ENCODE measurements around the gene TMPRSS9.
"Not testable (repeated sequence)": the region's sequence is repeated elsewhere in the genome, so short reads cannot be mapped to it uniquely, and the experiment has no call there.

Gene TMPRSS9

DNA sequence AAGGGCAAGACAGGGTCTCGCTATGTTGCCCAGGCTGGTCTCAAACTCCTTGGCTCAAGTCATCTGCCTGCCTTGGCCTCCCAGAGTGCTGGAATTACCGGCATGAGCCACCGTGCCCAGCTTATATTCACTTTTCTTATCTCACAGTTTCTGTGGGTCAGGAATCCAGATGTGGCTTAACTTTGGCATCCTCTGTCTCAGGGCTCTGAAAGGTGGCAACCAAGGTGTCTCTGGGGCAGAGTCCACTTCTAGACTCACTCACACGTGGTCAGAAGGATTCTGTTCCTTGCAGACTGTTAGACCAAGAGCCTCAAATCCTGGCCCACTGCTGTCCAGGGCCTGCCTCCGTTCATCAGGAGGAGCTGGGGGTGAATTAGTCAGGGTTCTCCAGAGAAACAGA, 104.3 kb downstream of the TMPRSS9 start:
- peak; percentile 48 for DNase-seq

DNA sequence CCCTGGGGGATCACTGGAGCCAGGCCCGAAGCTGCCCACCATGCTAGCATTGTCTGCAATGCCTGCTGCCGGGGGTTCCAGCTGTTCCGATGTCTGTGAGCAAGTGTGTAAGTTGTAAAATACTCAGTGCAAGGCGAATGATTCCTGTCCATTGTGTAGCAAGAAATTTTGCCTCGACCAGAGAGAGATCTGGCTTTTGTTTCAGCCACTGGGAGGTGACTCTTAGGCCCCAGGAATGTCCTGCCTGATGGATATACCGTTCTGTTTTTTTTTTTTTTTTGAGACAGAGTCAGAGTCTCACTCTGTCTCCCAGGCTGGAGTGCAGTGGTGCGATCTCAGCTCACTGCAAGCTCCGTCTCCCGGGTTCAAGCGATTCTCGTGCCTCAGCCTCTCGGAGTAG, 108.5 kb downstream of the TMPRSS9 start:
- no peak for DNase-seq

DNA sequence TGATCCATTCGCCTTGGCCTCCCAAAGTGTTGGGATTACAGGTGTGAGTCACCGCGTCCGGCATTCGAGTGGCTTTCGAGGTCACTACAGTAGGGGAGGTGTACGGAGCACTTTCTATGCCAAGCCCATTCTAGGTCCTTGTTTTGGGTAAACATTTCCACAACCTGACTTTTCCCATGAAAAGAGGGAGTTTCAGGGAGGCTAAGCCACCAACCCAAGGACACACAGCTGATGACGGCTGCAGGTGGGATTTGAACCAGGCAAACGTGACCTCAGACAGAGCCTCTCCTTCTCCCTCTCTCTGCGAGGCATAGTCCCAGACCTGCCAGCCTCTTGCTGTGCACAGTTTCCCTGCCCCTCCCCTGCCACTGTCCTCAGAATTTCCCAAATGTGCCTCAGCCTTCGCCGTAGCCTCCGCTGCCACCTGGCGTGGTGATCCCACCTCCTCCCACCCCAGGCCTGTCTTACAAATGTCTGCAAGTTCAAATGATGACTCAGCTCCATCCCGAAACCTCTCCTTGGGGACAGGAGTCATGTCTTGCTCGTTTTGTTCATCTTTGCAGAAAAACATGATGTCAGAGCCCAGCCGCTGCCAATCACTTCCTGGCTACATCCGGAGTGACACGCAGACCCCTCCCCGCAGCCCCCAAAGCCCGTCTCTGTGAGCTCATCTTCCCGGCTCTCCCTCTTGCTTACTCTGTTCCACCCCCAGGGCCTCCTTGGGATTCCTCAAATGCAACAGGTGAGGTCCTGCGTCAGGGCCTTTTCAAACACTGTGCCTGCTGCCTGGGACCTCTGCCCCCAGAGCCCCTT, 109.2 kb downstream of the TMPRSS9 start:
- DNase-seq, result peak; percentile 96

DNA sequence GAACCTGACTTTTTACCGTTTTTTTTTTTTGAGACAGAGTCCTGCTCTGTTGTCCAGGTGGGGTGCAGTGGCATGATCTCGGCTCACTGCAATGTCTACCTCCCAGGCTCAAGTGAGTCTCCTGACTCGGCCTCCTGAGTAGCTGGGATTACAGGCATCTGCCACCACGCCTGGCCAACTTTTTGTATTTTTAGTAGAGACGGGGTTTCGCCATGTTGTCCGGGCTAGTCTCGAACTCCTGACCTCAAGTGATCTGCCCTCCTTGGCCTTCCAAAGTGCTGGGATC, 109.8 kb downstream of the TMPRSS9 start:
- DNase-seq, result not testable (repeated sequence)

DNA sequence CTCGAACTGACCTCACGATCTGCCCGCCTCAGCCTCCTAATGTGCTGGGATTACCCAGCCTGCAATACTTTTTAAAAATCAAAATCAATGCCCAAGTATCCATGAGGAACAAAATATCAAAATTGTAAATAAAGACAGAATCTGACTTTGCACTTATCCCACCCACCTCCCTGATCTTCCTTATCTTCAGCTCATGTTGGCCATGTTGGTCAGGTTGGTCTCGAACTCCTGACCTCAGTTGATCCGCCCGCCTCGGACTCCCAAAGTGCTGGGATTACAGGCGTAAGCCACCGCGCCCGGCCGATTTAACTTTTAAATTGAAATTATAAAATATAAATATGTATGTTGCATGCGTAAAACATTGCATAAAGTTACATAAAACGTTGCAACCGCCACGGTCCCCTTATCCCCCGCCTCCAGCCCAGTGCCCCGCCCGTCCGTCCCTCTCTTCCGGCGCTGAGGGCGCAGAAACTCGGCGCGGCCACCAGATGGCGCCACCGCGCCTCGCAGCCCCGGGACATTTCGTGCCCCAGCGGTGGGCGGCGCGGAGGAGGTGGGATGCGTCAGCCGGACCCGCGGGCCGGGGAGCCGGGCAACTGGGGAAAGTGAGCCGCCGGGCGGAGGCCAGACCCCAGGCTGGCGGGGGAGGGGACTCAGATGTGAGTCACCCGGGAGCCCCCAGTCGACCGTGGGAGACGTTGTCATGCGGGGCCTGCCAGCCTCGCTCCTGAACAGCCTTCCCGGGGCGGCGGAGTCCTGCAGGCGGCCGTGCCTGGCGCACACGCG, 114.4 kb downstream of the TMPRSS9 start:
- peak; percentile 96 for DNase-seq

DNA sequence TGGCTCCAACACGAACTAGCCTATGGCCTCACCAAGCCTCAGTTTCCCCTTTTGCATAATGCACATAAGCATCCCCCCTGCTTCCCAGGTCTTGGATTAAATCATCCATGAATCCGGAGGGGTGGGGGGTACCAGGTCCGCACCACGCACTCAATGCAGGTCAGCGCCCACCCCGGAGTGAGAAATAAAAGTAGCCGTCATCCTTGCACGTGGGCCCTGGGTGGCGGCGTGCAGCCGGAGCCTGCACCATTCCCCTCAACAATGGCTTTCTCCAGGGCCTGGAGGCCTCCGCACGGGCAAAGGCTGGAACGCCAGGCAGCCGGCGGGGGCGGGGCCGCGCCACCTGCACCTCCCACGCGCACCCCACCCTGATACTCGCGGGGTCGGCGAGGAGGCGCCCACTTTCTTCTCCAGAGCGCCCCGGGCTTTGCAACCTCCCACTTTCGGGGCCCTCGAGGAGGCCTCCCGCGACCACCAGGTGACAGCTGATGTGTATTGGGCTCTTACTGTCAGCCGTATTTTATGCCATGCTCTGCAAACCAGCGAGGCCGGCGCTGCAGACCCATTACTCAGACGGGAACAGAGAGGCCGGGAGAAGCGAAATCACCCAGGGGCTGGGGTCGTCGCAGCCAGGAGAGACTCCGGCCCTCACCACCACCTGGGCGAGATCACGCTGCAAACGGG, 115.1 kb downstream of the TMPRSS9 start:
- DNase-seq, result peak; percentile 68
